Fibroblast of lung (primary cell): Measurements from ENCODE around the gene SPSB1.

ENCODE experiments used
- EZH2 ChIP-seq: IDR thresholded peaks from 2 replicates; pipeline ENCODE4 v1.5.1; 2012; ENCODE audit warnings: low read length, control low read depth, mild to moderate bottlenecking; ENCODE audit errors: missing control alignments
- TF ChIP-seq, protein P1 (sequence below), 2 donors: IDR thresholded peaks in 1 of 2; conservative IDR thresholded peaks in 1 of 2; 1 replicate in 1 of 2; 2 replicates in 1 of 2; pipeline ENCODE4 v1.5.1; 2011 to 2012; ENCODE audit warnings: low read length in 2 of 2, control low read depth in 1 of 2, inconsistent platforms in 1 of 2, low read depth in 1 of 2, mild to moderate bottlenecking in 1 of 2

- TF ChIP-seq, protein P1, sequence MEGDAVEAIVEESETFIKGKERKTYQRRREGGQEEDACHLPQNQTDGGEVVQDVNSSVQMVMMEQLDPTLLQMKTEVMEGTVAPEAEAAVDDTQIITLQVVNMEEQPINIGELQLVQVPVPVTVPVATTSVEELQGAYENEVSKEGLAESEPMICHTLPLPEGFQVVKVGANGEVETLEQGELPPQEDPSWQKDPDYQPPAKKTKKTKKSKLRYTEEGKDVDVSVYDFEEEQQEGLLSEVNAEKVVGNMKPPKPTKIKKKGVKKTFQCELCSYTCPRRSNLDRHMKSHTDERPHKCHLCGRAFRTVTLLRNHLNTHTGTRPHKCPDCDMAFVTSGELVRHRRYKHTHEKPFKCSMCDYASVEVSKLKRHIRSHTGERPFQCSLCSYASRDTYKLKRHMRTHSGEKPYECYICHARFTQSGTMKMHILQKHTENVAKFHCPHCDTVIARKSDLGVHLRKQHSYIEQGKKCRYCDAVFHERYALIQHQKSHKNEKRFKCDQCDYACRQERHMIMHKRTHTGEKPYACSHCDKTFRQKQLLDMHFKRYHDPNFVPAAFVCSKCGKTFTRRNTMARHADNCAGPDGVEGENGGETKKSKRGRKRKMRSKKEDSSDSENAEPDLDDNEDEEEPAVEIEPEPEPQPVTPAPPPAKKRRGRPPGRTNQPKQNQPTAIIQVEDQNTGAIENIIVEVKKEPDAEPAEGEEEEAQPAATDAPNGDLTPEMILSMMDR (conservative IDR thresholded peaks at IDR 0.05 in 1 of 2, IDR thresholded peaks at IDR 0.05 in 1 of 2; ENCODE audit: low read depth in 1 of 2, low read length in 2 of 2) = no peak
- TF ChIP-seq EZH2 = no peak
Measured at GRCh38 chr1:9314111-9314510, 21.4 kb downstream of the SPSB1 start.
